Effector CD4-positive, alpha-beta T cell (primary cell): ENCODE results near the gene ZNF878. TPM values are rescaled to one million over a fixed set of nuclear protein-coding genes. Genes with fewer than 3 reads are reported as not detected.
"Not testable (repeated sequence)": the region's sequence is repeated elsewhere in the genome, so short reads cannot be mapped to it uniquely, and the experiment has no call there.

ENCODE experiments used
- DNase-seq: peaks from one replicate; pipeline ENCODE4 v3.0.0-alpha.2; 2020
- total RNA-seq: gene quantifications from one replicate; lab custom pipeline; 2026; lab: John Stamatoyannopoulos, UW

Gene ZNF878
- total RNA-seq: not detected

DNA sequence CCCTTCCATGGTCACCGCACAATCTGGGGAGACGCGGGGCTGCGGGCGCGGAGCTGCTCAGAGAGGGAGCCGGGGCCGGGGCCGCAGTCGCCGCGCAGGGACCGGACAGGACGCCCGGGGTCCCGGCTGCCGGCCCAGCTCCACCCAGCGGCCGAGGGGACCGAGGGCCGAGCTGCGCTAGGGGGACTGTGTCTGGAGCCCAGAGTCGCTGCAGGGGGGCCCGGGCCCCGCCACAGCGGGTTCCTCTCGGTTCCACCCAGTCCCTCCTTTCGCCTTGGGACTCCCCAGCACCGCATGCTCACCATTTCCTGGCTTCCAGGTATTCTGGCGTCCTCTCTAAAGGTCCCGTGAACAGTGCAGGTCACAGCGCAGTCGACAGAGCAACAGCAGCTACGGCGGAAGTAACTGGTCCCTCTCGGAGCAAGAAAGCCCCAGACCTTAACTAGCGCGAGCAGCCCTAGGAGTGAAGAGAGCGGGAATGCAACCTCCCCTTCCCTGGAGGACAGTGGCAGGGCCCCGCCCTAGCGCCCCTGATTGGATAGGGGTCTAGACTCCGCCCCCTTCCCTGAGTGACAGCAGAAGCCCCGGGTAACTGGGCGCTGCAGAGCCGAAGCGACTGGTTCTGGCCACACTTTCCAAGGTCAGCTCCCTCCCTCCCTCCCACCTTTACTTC, at the start of gene ZNF878:
TSS of gene ZNF878 (minus strand) at position 465 of the 673 bp plus-strand sequence. CDS start at position 305, 160 bp downstream.
- DNase-seq: peak; percentile 5

DNA sequence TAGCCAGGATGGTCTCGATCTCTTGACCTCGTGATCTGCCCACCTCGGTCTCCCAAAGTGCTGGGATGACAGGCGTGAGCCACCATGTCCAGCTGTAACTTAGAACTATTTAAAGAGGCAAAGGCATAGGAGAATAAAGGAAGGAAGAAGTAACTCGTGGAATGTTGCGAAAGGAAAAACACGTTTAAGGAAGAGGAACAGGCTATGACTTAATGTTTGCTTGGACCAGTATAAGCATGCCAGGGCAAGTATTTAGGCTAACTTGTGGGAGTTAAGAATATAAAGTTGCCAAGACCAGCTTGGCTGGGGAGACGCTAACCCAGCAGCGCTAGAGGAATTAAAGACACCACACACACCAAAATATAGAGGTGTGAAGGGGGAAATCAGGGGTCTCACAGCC, 45.3 kb upstream of the ZNF878 start:
- no peak for DNase-seq

DNA sequence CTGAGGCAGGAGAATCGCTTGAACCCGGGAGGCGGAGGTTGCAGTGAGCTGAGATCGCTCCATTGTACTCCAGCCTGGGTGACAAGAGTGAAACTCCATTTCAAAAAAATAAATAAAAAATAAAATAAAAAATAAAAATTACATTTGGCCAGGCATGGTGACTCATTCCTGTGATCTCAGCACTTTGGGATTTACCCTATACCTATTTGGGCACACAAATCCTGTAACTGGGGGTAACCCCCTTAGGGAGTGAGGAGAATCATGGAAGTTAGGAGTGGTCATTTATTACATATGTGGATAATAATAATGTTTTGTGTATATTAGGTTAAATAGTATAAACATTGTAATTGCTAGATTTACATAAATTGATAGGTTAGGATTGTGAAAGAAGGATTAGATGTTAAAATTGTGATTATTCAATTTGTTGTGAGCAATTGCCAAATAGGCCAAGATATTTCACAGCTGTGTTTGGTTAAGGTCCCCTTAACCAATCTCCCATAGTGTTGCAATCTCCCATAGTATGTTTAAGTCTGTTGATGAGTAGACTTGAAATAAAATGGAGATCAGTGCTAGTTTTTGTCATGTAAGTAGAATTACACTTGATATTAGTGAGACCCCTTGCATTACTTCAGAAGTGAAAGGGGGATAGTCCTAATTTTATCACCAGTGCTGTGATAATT, 42.5 kb upstream of the ZNF878 start:
- DNase-seq: no peak

GRCh38 chr19:12093777-12094176, 41.0 kb upstream of the ZNF878 start:
- DNase-seq: no peak

DNA sequence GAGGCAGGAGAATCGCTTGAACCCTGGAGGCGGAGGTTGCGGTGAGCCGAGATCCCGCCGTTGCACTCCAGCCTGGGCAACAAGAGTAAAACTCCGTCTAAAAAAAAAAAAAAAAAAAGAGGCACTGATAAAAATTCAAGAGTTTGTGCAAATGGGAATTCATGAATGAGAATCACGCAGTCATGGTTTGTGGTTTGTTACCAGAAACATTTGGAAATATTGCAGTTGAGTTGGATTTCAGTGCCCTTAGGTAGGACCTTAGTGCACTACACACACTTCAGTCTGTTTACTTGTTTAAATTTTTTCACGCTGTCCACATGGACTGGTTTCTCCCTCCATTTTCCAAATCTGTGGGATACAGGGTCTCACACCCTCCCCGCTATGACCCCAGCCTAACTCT, 40.2 kb upstream of the ZNF878 start:
- DNase-seq: no peak

GRCh38 chr19:12092065-12092867, 39.5 kb upstream of the ZNF878 start:
- peak; percentile 6 for DNase-seq

GRCh38 chr19:12090807-12091206, 38.0 kb upstream of the ZNF878 start:
- DNase-seq: peak; percentile 31

- DNase-seq: no peak
Observed at GRCh38 chr19:12085074-12085818, 32.5 kb upstream of the ZNF878 start.

DNA sequence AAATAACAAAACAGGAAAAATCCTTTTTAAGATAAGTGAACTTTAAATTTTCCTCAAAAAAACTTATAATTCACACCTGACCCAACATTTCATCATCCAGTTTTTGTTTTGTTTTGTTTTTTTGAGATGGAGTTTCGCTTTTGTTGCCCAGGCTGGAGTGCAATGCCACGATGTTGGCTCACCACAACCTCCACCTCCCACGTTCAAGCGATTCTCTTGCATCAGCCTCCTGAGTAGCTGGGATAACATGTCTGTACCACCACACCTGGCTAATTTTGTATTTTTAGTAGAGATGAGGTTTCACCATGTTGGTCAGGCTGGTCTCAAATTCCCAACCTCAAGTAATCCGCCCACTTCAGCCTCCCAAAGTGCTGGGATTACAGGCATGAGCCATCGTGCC, 30.6 kb upstream of the ZNF878 start:
- not testable (repeated sequence) for DNase-seq

DNA sequence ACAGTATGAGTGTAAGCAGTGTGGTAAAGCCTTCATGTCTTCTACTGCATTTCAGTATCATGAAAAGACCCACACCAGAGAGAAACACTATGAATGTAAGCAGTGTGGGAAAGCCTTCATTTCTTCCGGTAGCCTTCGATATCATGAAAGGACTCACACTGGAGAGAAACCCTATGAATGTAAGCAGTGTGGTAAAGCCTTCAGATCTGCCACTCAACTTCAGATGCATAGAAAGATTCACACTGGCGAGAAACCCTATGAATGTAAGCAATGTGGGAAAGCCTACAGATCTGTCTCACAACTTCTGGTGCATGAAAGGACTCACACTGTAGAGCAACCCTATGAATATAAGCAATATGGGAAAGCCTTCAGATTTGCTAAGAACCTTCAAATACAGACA, 24.6 kb upstream of the ZNF878 start:
- no peak for DNase-seq

GRCh38 chr19:12076331-12076730, 23.6 kb upstream of the ZNF878 start:
- not testable (repeated sequence) for DNase-seq

GRCh38 chr19:12075538-12076139, 22.9 kb upstream of the ZNF878 start:
- no peak for DNase-seq

DNA sequence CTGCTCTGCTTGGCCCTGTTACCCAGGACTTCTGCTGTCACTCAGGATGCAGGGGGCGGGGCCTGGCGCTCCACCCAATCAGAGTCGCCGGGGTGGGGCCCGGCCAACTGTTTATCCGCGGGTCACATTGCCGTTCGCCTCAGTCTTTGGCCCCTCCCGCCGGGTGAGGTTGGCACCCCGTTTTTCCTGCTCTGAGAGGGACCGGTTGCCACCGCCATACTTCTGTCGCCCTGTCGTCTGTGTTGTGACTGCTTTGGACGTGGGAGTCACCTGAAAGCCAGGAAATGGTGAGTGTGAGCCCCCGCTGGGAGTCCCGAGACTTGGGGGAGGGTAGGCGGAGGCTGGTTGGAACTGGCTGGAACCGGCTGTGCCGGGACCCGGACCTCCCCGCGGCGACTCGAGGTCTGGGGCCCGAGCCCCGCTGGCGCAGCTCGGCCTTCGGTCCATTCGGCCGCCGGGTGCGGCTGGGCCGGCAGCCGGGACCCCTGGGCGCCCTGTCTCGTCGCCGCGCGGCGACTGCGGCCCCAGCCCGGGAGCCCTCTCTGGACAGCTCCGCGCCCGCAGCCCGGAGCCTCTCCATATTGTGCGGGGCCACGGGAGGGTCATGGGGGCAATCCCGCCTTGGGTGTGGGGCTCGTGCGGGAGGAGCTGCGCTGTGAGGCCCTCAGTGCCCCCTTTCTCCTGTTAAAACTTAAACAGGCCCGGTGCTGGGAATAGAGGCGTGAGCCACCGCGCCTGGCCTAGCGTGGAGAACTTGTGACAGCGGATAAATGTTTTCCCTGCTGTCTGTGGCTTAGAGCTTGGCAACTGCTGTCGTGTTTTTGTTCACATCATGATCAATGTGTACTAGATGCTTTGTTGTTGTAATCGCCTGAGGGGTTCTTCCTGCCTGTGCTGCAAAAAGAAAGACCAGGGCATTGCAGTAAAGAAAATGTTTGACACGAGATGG, 12.1 kb upstream of the ZNF878 start, which contains the start of gene ZNF844:
TSS of gene ZNF844 (plus strand) at position 142 of the 949 bp plus-strand sequence. CDS start at position 285, 143 bp downstream.
- DNase-seq: peak; percentile 36

GRCh38 chr19:12055784-12056183, 3.0 kb upstream of the ZNF878 start:
- no peak for DNase-seq

GRCh38 chr19:12052091-12052496, 667 bp downstream of the ZNF878 start:
- DNase-seq: no peak

GRCh38 chr19:12047868-12048267, 4.9 kb downstream of the ZNF878 start:
- no peak for DNase-seq

DNA sequence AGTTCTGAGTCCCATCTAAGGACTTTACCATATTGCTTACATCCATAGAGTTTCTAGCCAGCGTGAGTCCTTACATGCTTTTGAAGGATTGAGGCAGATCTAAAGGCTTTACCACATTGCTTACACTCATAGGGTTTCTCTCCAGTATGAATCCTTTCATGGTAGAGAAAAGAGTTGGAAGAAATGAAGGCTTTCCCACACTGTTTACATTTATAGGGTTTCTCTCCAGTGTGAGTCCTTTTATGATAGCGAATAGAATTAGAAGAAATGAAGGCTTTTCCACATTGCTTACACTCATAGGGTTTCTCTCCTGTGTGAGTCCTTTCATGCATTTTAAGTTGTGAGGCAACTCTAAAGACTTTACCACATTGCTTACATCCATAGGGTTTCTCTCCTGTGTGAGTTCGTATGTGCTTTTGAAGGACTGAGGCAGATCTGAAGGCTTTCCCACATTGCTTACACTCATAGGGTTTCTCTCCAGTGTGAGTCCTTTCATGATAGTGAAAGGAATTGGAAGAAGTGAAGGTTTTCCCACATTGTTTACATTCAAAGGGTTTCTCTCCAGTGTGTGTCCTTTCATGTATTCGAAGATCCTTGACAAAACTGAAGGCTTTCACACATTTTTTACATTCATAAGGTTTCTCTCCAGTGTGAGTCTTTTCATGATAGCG, 8.9 kb downstream of the ZNF878 start:
- no peak for DNase-seq

GRCh38 chr19:12042893-12043292, 9.9 kb downstream of the ZNF878 start:
- DNase-seq: no peak

GRCh38 chr19:12035220-12036172, 17.3 kb downstream of the ZNF878 start, which contains the start of gene ZNF433:
ZNF433 (minus strand) TSS chr19:12035679; CDS start chr19:12035539, 140 bp downstream.
- DNase-seq: peak; percentile 50
